GM19043 (cell line): ENCODE results near the gene SULT1A1.

Experiments
- ATAC-seq: cut with Tn5 transposase; IDR thresholded peaks from one replicate; pipeline ENCODE4 v1.9.1; 2021; ENCODE audit warnings: low read depth; ENCODE audit not compliant: unreplicated experiment

SULT1A1 gene

DNA sequence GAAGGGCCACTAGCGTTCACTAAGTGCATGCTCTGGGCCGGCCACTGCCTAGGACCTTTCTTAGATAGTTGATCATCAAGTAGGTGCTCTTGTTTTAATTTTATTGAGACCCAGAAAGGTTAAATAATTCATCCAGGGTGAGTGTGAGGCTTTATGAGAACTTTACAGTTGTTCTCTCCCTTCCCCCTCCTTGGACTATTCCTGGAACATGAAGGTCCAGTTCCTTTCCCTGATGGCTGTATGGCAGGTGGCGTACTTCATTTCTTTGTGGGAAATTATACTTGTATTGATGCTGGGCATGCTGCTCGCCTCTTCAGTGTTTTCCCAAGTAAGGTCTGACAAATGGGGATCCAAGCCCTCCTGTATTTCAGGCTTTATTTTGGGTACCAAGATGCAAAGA is 47.6 kb downstream of the SULT1A1 start:
- ATAC-seq = no peak

DNA sequence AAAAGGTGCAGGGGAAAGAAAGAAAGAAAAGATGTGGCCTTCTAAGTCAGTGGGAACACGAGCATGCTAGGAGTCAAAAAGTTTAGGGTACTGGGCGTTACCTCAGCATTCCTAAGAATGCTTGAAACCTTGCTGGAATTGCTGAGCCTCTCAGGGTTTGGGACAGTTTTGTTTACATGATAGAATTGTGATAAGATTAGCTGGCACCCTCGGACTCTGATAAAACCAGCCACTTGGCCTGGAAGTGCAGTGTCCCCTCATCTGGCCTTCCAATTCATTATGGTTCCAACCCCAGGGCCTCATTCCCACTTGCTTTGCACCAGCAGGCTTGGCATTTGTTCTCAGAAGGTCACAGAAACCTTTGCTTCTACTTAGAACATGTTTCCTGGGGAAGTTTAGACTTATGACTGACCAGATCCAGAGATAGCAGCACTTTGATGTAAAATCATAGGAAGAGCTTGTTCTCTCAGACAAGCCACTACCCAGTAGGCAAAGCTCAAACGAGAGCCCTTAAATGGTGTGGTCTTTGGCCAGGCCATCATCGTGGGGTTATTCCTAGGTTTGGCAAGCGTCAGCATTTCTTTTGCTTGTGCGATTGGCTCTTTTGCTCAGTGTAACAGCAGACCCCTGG is 48.2 kb downstream of the SULT1A1 start:
- ATAC-seq = no peak

DNA sequence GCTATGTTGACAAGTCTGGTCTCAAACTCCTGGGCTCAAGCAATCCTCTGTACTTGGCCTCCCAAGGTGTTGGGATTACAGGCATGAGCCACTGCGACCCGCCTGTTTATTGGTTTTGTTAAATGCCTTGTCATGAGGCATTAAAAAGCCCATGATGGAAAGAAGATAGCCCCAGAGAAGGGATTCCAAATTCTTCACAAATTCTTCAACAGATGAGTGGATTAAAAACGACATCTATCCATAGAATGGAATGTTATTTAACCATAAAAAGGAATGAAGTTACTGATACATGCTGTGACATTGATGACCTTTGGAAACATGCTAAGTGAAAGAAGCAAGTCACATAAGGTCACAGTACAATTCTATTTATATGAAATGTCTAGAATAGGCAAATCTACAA is 51.4 kb downstream of the SULT1A1 start:
- ATAC-seq = no peak

DNA sequence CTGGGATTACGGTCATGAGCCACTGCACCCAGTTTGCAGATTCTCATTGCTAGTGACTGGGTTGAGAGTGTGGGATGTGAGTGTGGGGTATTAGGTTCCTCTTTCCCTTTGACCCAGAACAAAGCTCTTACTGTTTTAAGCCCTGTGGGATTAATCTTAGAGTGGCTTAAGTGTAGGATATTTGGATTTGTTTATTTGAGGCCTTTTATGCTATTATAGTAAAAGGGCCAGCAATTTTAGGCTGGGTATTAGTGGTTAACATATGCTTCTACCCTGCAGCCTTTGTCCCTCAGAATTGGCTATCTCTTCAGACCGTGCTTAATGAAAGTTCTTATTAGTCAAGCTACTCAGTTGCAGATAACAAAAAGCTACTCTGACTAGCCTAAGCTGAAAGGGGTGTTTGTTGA is 52.9 kb downstream of the SULT1A1 start:
- ATAC-seq = no peak

DNA sequence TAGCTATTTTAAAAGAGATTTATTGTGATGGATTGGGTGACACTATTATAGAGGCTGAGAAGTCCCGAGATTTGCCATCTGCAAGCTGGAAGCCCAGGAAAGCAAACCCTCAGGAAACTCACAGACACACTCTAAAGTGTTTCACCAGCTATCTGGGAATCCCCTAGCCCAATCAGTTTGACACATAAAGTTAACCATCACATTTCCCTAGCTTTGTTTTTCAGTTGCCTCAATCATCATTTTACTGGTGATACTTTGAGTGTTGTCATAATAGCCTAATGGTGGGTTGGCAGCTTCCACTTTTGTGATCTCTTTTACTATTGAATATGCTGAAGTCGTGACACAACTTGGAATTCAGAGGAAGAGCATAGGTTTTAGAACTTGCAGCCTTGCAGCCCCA is 54.3 kb downstream of the SULT1A1 start:
- ATAC-seq = no peak
